ENCODE data around the gene TDRD1. TPM values are rescaled to one million over a fixed set of nuclear protein-coding genes. Genes with fewer than 3 reads are reported as not detected.
A peak's percentile ranks its signal among the peaks of the same experiment; 100 is the strongest.

The TDRD1 gene
- total RNA-seq, 1 donor from 2014 or later: not detected

GRCh38 chr10:114265392-114266053 is 86.4 kb downstream of the TDRD1 start:
- no peaks in the 10 kb centered on the region for H3K9me3 Mint-ChIP-seq (ENCODE audit: low read depth)
- TF ChIP-seq CTCF (IDR thresholded peaks at IDR 0.05): no peak
- no peak overlapping the region for H3K27ac Mint-ChIP-seq (ENCODE audit: unreplicated experiment)
- no peak overlapping the region for H3K4me3 Mint-ChIP-seq (ENCODE audit: unreplicated experiment)
- H3K4me1 Mint-ChIP-seq (ENCODE audit: low read depth): peaks cover 4% of the 10 kb centered on the region
- no peak for DNase-seq (ENCODE audit: low spot score)
- no peaks in the 10 kb centered on the region for H3K36me3 Mint-ChIP-seq (ENCODE audit: low read depth)
- H3K27me3 Mint-ChIP-seq (ENCODE audit: low read depth): no peaks in the 10 kb centered on the region

GRCh38 chr10:114266521-114266920 is 87.4 kb downstream of the TDRD1 start:
- Mint-ChIP-seq H3K9me3 (ENCODE audit: low read depth) (no peaks in the 10 kb centered on the region), H3K4me3 (ENCODE audit: unreplicated experiment) (no peak overlapping the region), H3K27me3 (ENCODE audit: low read depth) (no peaks in the 10 kb centered on the region), H3K27ac (ENCODE audit: unreplicated experiment) (no peak overlapping the region), H3K36me3 (ENCODE audit: low read depth) (no peaks in the 10 kb centered on the region), H3K4me1 (ENCODE audit: low read depth) (peaks cover 10% of the 10 kb centered on the region)
- no peak for TF ChIP-seq CTCF (IDR thresholded peaks at IDR 0.05)
- no peak for DNase-seq (ENCODE audit: low spot score)

- H3K27ac Mint-ChIP-seq (ENCODE audit: unreplicated experiment): peak overlapping the region; percentile 88
- peak; percentile 15 for TF ChIP-seq CTCF (IDR thresholded peaks at IDR 0.05)
- no peak for DNase-seq (ENCODE audit: low spot score)
- H3K36me3 Mint-ChIP-seq (ENCODE audit: low read depth): peaks cover 2% of the 10 kb centered on the region
- no peak overlapping the region for H3K4me3 Mint-ChIP-seq (ENCODE audit: unreplicated experiment)
- peaks cover 19% of the 10 kb centered on the region for H3K4me1 Mint-ChIP-seq (ENCODE audit: low read depth)
- H3K27me3 Mint-ChIP-seq (ENCODE audit: low read depth): peaks cover 2% of the 10 kb centered on the region
- no peaks in the 10 kb centered on the region for H3K9me3 Mint-ChIP-seq (ENCODE audit: low read depth)
Measured at GRCh38 chr10:114271075-114271778, 92.1 kb downstream of the TDRD1 start.

- H3K4me3 Mint-ChIP-seq (ENCODE audit: unreplicated experiment): no peak overlapping the region
- peaks cover 2% of the 10 kb centered on the region for H3K36me3 Mint-ChIP-seq (ENCODE audit: low read depth)
- TF ChIP-seq CTCF (IDR thresholded peaks at IDR 0.05): no peak
- no peaks in the 10 kb centered on the region for H3K9me3 Mint-ChIP-seq (ENCODE audit: low read depth)
- H3K27me3 Mint-ChIP-seq (ENCODE audit: low read depth): peaks cover 2% of the 10 kb centered on the region
- H3K27ac Mint-ChIP-seq (ENCODE audit: unreplicated experiment): peak overlapping the region; percentile 88
- no peak for DNase-seq (ENCODE audit: low spot score)
- H3K4me1 Mint-ChIP-seq (ENCODE audit: low read depth): peaks cover 19% of the 10 kb centered on the region
Measured at GRCh38 chr10:114271779-114272167, 92.6 kb downstream of the TDRD1 start.

- TF ChIP-seq CTCF (IDR thresholded peaks at IDR 0.05): no peak
- Mint-ChIP-seq H3K4me1 (ENCODE audit: low read depth) (peaks cover 19% of the 10 kb centered on the region), H3K9me3 (ENCODE audit: low read depth) (no peaks in the 10 kb centered on the region), H3K27me3 (ENCODE audit: low read depth) (peaks cover 2% of the 10 kb centered on the region), H3K4me3 (ENCODE audit: unreplicated experiment) (no peak overlapping the region), H3K36me3 (ENCODE audit: low read depth) (peaks cover 2% of the 10 kb centered on the region), H3K27ac (ENCODE audit: unreplicated experiment) (no peak overlapping the region)
- DNase-seq (ENCODE audit: low spot score): no peak
Measured at GRCh38 chr10:114272696-114273095, 93.5 kb downstream of the TDRD1 start.
